ENCODE data around the gene CTNND1.

DNA sequence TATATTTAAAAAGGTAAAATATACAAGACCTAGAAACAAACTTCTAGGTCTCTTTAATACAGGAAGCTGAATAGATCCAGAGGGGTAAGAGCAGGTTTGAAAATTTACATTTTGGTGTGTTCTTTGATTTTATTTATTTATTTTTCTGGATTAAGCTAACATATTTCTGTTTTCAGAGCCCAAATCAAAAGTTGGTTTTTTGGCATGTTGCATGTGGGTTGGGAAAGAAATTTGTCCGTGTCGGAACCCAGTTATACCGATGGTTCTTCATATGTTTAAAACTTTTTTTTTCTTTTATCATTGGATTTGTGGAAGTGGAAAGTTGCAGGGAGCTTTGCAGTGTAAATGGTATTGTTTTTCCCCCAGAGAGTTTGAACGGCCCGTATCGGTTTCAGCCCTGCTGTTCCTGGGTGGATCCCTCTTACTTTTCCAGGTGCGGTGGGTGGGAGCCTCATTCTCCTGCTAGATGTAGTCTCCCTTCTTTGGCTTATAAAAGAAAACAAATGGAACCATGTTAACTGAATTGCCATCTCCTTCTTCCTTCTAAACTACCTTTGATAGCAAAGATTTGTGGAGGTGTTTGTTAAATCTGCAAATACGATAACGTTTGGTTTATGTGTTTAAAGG is 746 bp downstream of the CTNND1 start:
- TF ChIP-seq, protein P1, sequence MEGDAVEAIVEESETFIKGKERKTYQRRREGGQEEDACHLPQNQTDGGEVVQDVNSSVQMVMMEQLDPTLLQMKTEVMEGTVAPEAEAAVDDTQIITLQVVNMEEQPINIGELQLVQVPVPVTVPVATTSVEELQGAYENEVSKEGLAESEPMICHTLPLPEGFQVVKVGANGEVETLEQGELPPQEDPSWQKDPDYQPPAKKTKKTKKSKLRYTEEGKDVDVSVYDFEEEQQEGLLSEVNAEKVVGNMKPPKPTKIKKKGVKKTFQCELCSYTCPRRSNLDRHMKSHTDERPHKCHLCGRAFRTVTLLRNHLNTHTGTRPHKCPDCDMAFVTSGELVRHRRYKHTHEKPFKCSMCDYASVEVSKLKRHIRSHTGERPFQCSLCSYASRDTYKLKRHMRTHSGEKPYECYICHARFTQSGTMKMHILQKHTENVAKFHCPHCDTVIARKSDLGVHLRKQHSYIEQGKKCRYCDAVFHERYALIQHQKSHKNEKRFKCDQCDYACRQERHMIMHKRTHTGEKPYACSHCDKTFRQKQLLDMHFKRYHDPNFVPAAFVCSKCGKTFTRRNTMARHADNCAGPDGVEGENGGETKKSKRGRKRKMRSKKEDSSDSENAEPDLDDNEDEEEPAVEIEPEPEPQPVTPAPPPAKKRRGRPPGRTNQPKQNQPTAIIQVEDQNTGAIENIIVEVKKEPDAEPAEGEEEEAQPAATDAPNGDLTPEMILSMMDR (conservative IDR thresholded peaks at IDR 0.05; ENCODE audit: low read depth, low read length) = no peak
- TF ChIP-seq MAFK (IDR thresholded peaks at IDR 0.05; ENCODE audit: low read depth, low read length) (no peak), RFX5 (IDR thresholded peaks at IDR 0.05; ENCODE audit: low read depth, low read length) (no peak), POLR2A (IDR thresholded peaks at IDR 0.05; ENCODE audit: low read depth, low read length) (no peak), RCOR1 (IDR thresholded peaks at IDR 0.05; ENCODE audit: insufficient replicate concordance, low read length) (no peak), SMC3 (IDR thresholded peaks at IDR 0.05; ENCODE audit: low read depth, low read length) (no peak), BHLHE40 (IDR thresholded peaks at IDR 0.05; ENCODE audit: low read depth, low read length) (no peak), MAZ (IDR thresholded peaks at IDR 0.05; ENCODE audit: borderline replicate concordance, low read depth, low read length) (no peak), MXI1 (IDR thresholded peaks at IDR 0.05; ENCODE audit: borderline replicate concordance, low read depth, low read length) (no peak), RAD21 (IDR thresholded peaks at IDR 0.05; ENCODE audit: low read length) (no peak), CEBPB (IDR thresholded peaks at IDR 0.05; ENCODE audit: low read depth, low read length) (no peak)
- TF ChIP-seq, protein P2, sequence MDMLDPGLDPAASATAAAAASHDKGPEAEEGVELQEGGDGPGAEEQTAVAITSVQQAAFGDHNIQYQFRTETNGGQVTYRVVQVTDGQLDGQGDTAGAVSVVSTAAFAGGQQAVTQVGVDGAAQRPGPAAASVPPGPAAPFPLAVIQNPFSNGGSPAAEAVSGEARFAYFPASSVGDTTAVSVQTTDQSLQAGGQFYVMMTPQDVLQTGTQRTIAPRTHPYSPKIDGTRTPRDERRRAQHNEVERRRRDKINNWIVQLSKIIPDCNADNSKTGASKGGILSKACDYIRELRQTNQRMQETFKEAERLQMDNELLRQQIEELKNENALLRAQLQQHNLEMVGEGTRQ (IDR thresholded peaks at IDR 0.05; ENCODE audit: low read depth, low read length) = no peak

Data from IMR-90 (cell line).